Gastrocnemius medialis (tissue), 4 donors: ENCODE measurements around the gene ATP10B.

Source experiments
- POLR2A ChIP-seq, 2 donors: fragments of 450-650 bp; IDR thresholded peaks; one replicate each; pipeline ENCODE4 v1.6.1; 2017; ENCODE audit warnings: antibody characterized with exemption in 2 of 2, mild to moderate bottlenecking in 2 of 2, moderate library complexity in 2 of 2
- TF ChIP-seq, protein P1 (sequence below), 5 experiments: fragments of 450-650 bp in 3 of 5; fragments of 200-600 bp in 2 of 5; sonication (generic) in 2 of 5; IDR thresholded peaks in 4 of 5; conservative IDR thresholded peaks in 1 of 5; 1 replicate in 4 of 5; 2 replicates in 1 of 5; pipeline ENCODE4 v1.5.1; 2016 to 2019; ENCODE audit warnings: antibody characterized with exemption in 5 of 5, mild to moderate bottlenecking in 3 of 5, moderate library complexity in 3 of 5

GRCh38 chr5:160792732-160793529, 59.1 kb downstream of the ATP10B start:
- TF ChIP-seq, protein P1, sequence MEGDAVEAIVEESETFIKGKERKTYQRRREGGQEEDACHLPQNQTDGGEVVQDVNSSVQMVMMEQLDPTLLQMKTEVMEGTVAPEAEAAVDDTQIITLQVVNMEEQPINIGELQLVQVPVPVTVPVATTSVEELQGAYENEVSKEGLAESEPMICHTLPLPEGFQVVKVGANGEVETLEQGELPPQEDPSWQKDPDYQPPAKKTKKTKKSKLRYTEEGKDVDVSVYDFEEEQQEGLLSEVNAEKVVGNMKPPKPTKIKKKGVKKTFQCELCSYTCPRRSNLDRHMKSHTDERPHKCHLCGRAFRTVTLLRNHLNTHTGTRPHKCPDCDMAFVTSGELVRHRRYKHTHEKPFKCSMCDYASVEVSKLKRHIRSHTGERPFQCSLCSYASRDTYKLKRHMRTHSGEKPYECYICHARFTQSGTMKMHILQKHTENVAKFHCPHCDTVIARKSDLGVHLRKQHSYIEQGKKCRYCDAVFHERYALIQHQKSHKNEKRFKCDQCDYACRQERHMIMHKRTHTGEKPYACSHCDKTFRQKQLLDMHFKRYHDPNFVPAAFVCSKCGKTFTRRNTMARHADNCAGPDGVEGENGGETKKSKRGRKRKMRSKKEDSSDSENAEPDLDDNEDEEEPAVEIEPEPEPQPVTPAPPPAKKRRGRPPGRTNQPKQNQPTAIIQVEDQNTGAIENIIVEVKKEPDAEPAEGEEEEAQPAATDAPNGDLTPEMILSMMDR (IDR thresholded peaks at IDR 0.05 in 4 of 5, conservative IDR thresholded peaks at IDR 0.05 in 1 of 5): no peak
- TF ChIP-seq POLR2A (IDR thresholded peaks at IDR 0.05): no peak
